22Rv1 (cell line): ENCODE data around the gene JPH3.

ENCODE experiments used
- H3K27ac ChIP-seq: fragments of 450-650 bp; 2 replicates; pipeline ENCODE4 v1.5.1; 2017
- ZFX ChIP-seq: fragments of 450-650 bp; IDR thresholded peaks from 2 replicates; pipeline ENCODE4 v1.6.1; 2017; ENCODE audit warnings: antibody characterized with exemption, borderline replicate concordance
- TF ChIP-seq, protein P1 (sequence below): fragments of 450-650 bp; IDR thresholded peaks from 2 replicates; pipeline ENCODE4 v1.5.1; 2017; ENCODE audit warnings: mild to moderate bottlenecking

Gene JPH3

DNA sequence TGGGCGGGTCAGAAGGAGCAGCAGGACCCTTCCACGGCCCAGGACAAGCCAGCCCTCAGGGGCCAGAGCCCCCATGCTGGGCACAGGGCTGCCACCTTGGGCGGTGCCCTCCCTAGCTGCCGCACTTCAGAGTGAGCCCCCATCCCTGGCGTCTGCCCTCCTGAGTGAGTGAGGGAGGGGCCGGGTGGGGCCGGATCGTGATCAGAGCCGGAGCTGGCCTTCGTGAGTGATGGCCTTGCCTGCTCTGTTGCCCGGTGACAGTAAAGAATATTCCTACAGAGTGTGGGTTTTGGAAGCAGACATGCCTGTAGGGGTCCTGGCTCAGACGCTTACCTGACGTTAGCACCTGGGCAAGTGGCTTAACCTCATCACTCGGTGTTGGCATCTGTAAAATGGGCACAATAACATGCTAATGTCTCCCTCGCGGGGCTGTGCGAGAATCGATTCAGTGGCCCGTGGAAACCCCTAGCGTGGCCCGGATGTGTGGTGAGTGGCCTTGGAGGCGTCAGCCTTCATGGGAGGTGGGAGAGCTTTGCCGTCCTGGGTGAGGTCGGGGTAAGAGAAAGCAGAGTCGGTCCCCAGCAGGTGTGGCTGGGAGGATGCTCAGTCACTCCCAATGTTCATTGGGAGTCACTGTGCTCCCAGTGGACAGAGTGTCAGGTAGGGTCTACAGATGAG lies 26.1 kb downstream of the JPH3 start:
- TF ChIP-seq, protein P1, sequence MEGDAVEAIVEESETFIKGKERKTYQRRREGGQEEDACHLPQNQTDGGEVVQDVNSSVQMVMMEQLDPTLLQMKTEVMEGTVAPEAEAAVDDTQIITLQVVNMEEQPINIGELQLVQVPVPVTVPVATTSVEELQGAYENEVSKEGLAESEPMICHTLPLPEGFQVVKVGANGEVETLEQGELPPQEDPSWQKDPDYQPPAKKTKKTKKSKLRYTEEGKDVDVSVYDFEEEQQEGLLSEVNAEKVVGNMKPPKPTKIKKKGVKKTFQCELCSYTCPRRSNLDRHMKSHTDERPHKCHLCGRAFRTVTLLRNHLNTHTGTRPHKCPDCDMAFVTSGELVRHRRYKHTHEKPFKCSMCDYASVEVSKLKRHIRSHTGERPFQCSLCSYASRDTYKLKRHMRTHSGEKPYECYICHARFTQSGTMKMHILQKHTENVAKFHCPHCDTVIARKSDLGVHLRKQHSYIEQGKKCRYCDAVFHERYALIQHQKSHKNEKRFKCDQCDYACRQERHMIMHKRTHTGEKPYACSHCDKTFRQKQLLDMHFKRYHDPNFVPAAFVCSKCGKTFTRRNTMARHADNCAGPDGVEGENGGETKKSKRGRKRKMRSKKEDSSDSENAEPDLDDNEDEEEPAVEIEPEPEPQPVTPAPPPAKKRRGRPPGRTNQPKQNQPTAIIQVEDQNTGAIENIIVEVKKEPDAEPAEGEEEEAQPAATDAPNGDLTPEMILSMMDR: no peak
- no peak for TF ChIP-seq ZFX
- H3K27ac ChIP-seq: no peak overlapping the region

DNA sequence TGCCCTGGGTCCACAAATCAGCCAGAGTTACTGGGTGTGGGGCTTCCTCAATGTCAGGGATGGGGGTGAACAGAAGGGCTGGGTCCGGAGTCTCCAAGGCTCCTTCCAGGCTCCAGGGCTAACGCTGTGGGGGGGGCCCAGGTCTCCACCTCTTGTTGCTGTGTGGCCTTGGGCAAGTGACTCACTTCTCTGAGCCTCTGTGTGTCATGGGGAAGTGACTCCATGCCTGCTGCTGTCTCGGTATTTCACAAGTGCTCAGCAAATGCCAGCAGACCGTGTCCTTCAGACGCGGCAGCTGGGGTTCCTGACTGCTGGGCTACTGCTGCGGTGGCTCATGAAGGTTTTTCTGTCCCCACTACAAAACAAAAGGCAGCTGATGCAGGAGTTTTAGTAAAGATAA lies 26.6 kb downstream of the JPH3 start:
- TF ChIP-seq, protein P1: no peak
- TF ChIP-seq ZFX: no peak
- no peak overlapping the region for H3K27ac ChIP-seq

DNA sequence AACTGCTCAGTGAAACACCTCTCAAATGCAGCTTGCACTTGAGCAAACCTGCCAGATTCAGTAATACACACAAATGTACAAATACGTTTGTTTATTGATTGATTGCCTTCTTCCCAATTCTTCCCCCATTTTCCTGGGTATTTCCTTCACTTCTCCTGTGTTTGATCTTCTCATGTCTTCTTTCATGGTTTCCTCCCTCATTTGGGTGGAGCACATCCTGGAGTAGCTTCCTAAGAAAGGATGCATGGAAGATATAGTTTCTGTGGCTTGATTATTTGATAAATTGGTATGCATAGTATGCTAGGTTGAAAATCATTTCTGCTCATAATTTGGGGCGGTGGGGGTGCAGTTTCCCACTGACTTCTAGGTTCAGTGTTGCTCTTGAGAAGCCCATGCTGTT lies 28.8 kb downstream of the JPH3 start:
- TF ChIP-seq, protein P1: no peak
- no peak for TF ChIP-seq ZFX
- H3K27ac ChIP-seq: no peak overlapping the region

DNA sequence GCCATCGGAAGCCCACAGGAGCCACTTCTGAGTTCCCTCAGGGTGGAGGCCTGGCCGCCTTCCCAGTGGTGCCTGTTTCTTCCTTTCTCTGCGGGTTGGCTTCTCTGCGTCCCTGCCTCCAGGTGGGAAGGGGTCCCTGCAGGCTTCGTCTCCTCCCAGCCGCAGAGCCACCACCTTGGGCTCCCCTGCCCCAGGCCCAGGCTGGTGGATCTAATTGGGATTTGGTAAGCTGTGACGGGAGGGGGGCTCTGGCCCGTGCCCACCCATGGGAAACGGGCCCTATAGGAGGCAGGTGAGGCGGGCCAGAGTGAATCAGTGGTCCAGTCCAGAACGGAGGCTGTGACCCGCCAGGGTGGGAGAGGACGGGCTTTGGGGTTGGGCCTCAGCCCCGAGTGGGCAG lies 32.1 kb downstream of the JPH3 start:
- TF ChIP-seq, protein P1: no peak
- no peak for TF ChIP-seq ZFX

DNA sequence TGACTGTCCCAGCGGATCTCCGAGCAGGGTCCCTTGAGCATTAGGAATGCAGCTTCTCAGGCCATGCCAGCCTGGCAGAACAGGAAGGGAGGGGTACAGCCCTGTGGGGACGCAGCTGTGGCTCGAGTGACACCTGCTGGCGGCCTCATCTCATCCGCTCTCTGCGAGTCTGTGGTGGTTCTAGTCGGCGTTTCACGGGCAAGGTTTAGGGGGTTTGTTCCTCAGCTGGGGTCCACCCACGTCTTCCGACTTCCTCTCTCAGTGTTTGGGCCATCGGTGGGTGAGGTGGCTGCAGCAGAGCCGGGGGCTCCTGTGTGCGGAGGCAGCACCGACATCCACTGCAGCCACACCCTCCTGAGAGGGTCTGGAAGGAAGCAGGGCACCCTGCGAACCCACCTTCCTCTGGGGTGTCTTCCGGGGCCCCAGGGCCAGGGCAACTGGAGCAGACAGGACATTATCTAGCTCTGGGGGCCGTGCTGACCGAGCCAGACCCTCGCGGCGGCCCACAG lies 33.3 kb downstream of the JPH3 start:
- no peak overlapping the region for H3K27ac ChIP-seq
- no peak for TF ChIP-seq ZFX
- TF ChIP-seq, protein P1: peak; percentile 87

More for the DNA sequence above, 32.1 kb downstream of the JPH3 start:
- no peak overlapping the region for H3K27ac ChIP-seq

DNA sequence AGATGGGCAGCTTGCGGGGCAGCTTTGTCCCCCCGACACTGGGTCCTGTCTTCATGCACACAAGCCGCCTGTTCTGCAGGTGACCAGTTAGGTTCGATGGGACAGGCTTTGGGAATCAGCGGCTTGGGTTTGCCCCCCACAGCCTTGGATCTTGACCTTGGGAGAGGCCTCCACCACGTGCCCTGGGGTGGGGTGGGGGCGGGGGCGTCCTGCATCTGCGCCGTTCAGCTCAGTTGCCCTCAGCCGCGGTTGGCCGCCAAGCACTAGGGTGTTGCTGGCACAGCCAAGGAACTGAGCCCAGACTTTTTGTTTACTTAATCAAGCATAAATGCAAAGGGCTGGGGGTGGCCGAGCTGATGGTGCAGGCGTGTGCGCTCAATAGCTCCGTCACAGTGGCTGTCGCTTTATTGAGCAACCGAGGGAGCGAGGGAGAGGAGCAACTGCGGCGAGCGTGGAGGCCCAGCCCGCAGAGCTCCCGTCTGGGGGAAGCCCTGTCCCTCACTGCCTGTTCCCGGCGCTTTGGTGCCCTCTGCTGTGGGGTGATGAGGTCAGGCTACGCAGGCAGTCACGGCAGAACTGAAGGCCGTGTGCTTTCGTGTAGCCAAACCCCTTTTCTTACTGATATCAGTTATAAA lies 33.9 kb downstream of the JPH3 start:
- no peak for TF ChIP-seq ZFX
- TF ChIP-seq, protein P1: peak; percentile 65
- no peak overlapping the region for H3K27ac ChIP-seq

DNA sequence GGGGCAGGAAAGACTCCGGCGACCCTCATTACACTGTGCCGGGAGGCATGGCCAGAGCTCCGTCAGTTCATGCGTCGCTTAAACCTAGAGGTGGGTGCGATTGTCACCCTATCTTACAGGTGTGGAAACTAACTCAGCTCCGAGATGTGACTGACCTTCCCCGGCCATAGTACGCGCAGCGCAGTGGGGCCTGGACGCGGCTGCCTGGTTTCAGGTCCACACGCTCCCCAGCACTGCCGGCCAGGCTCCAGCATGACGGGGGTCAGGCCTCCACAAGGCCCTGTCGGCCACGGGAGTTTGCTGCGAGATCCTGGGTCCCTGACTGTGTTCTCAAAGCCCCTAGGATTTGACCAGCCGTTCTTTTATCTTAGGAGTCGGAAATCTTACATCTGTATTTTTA lies 34.4 kb downstream of the JPH3 start:
- no peak overlapping the region for H3K27ac ChIP-seq
- TF ChIP-seq ZFX: no peak
- TF ChIP-seq, protein P1: peak; percentile 10
